ENCODE measurements around the gene PPTC7.
A peak's percentile ranks its signal among the peaks of the same experiment; 100 is the strongest.

PPTC7 gene

GRCh38 chr12:110616471-110617115, 33.5 kb upstream of the PPTC7 start:
- peaks cover 6 to 16% of the 10 kb centered on the region in 2 experiments; a peak in 2 of 3 replicates for H3K36me3 ChIP-seq (ENCODE audit: control insufficient read depth in 2 of 2, insufficient read depth in 1 of 2, low read length in 2 of 2)
- TF ChIP-seq TRIM28 (IDR thresholded peaks at IDR 0.05; ENCODE audit: borderline replicate concordance, low read length): no peak
- TF ChIP-seq ZNF248 (tag by site-specific recombination; IDR thresholded peaks at IDR 0.05): no peak
- TF ChIP-seq ZNF664 (tag by site-specific recombination; IDR thresholded peaks at IDR 0.05): peak; percentile 97
- 0 out of 2 replicates have a peak, but pooled peaks have one; percentile 50 for TF ChIP-seq REPIN1 (tag by site-specific recombination; IDR thresholded peaks at IDR 0.05; ENCODE audit: low read depth)
- TF ChIP-seq OVOL3 (tag by site-specific recombination; IDR thresholded peaks at IDR 0.05): no peak
- ChIA-PET POLR2A (no interaction called here), CTCF (interaction anchor here (1.5 to 7.7 kb wide), 3 partner anchors 14 to 65 kb away, joined by 3 to 42 read pairs (median 4); no protein-coding TSS in a partner anchor)
- peaks cover 3% of the 10 kb centered on the region for H3K4me1 ChIP-seq (ENCODE audit: control insufficient read depth, insufficient read depth, low read length)
- no peak overlapping the region for H3K4me3 ChIP-seq (ENCODE audit: low read depth, low read length)
- no peak overlapping the region for H3K27ac ChIP-seq (ENCODE audit: extremely low read depth, low read depth, low read length)
- H3K9me3 ChIP-seq (ENCODE audit: control insufficient read depth, insufficient read depth, low read depth, low read length): no peaks in the 10 kb centered on the region

GRCh38 chr12:110615171-110615570, 32.1 kb upstream of the PPTC7 start:
- TF ChIP-seq ZNF664 (tag by site-specific recombination; IDR thresholded peaks at IDR 0.05): peak; percentile 67; the same call in 1 of the 2 replicates
- no peak for TF ChIP-seq ZNF747 (tag by site-specific recombination; IDR thresholded peaks at IDR 0.05)
- TF ChIP-seq ZNF837 (tag by site-specific recombination; IDR thresholded peaks at IDR 0.05): no peak
- no peak for TF ChIP-seq ZNF221 (tag by site-specific recombination; IDR thresholded peaks at IDR 0.05; ENCODE audit: borderline replicate concordance)
- H3K4me1 ChIP-seq (ENCODE audit: control insufficient read depth, insufficient read depth, low read length): peaks cover 3% of the 10 kb centered on the region
- H3K4me3 ChIP-seq (ENCODE audit: low read depth, low read length): no peak overlapping the region
- ChIA-PET POLR2A (interaction anchor here (0.6 to 0.8 kb wide), 2 partner anchors 10 to 147 kb away, joined by 3 read pairs; partner anchors contain the start of genes FAM216A and GPN3), CTCF (interaction anchor here (0.6 to 7.7 kb wide), 4 partner anchors 13 to 900 kb away, joined by 3 to 42 read pairs (median 4); no protein-coding TSS in a partner anchor)
- H3K9me3 ChIP-seq (ENCODE audit: control insufficient read depth, insufficient read depth, low read depth, low read length): no peaks in the 10 kb centered on the region
- no peak overlapping the region for H3K27ac ChIP-seq (ENCODE audit: extremely low read depth, low read depth, low read length)
- peaks cover 6 to 16% of the 10 kb centered on the region in 2 experiments; a peak in 2 of 3 replicates for H3K36me3 ChIP-seq (ENCODE audit: control insufficient read depth in 2 of 2, insufficient read depth in 1 of 2, low read length in 2 of 2)

GRCh38 chr12:110613771-110614684, 30.9 kb upstream of the PPTC7 start, which contains the start of gene TCTN1:
Gene TCTN1 (plus strand): TSS chr12:110614129. CDS start chr12:110614183, 54 bp downstream.
- Histone ChIP-seq H3K4me3 (ENCODE audit: low read depth, low read length) (peak within 1 kb of the TSS; percentile 80), H3K9me3 (ENCODE audit: control insufficient read depth, insufficient read depth, low read depth, low read length) (no peaks in the 10 kb centered on the region), H3K27ac (ENCODE audit: extremely low read depth, low read depth, low read length) (peak within 1 kb of the TSS; percentile 47; the same call in 1 of the 2 replicates), H3K36me3 (ENCODE audit: control insufficient read depth in 2 of 2, insufficient read depth in 1 of 2, low read length in 2 of 2) (peaks cover 6 to 10% of the 10 kb centered on the region in 2 experiments; a peak in 2 of 3 replicates), H3K4me1 (ENCODE audit: control insufficient read depth, insufficient read depth, low read length) (peaks cover 3% of the 10 kb centered on the region)
- POLR2A ChIA-PET: interaction anchor here (0.6 to 1.1 kb wide), 8 partner anchors 48 to 164 kb away, joined by 3 to 9 read pairs (median 5); partner anchors contain the start of genes ARPC3, FAM216A, GPN3 and RAD9B
- CTCF ChIA-PET: interaction anchor here (0.6 to 7.7 kb wide), 5 partner anchors 12 to 405 kb away, joined by 3 to 42 read pairs (median 3); no protein-coding TSS in a partner anchor
- TF ChIP-seq ZNF394 (tag by site-specific recombination; IDR thresholded peaks at IDR 0.05; ENCODE audit: borderline replicate concordance) (peak; percentile 69), ZNF792 (tag by site-specific recombination; IDR thresholded peaks at IDR 0.05) (peak; percentile 89), PATZ1 (tag by site-specific recombination; IDR thresholded peaks at IDR 0.05) (peak; percentile 67), GFI1B (tag by site-specific recombination; IDR thresholded peaks at IDR 0.05) (0 out of 2 replicates have a peak, but pooled peaks have one; percentile 40), ZNF23 (tag by site-specific recombination; IDR thresholded peaks at IDR 0.05; ENCODE audit: borderline replicate concordance) (no peak), ZNF837 (tag by site-specific recombination; IDR thresholded peaks at IDR 0.05) (no peak), REST (tag by site-specific recombination; IDR thresholded peaks at IDR 0.05) (peak; percentile 91), ZFHX2 (tag by site-specific recombination; conservative IDR thresholded peaks at IDR 0.05) (no peak), ZNF48 (tag by site-specific recombination; IDR thresholded peaks at IDR 0.05) (no peak), ZNF664 (tag by site-specific recombination; IDR thresholded peaks at IDR 0.05) (no peak; the same call in none of the 2 replicates), ZNF692 (tag by site-specific recombination; IDR thresholded peaks at IDR 0.05) (peak; percentile 76), ZNF112 (tag by site-specific recombination; IDR thresholded peaks at IDR 0.05) (no peak), MYNN (tag by site-specific recombination; IDR thresholded peaks at IDR 0.05; ENCODE audit: borderline replicate concordance) (peak; percentile 83; the same call in 1 of the 2 replicates)
